Iris pigment epithelial cell (primary cell): Measurements from ENCODE around the gene MTIF2.
"Not testable (repeated sequence)": the region's sequence is repeated elsewhere in the genome, so short reads cannot be mapped to it uniquely, and the experiment has no call there.

Experiments
- DNase-seq: peaks from one replicate; pipeline ENCODE4 v3.0.0-alpha.2; 2011; ENCODE audit warnings: low read depth

MTIF2 gene, protein sequence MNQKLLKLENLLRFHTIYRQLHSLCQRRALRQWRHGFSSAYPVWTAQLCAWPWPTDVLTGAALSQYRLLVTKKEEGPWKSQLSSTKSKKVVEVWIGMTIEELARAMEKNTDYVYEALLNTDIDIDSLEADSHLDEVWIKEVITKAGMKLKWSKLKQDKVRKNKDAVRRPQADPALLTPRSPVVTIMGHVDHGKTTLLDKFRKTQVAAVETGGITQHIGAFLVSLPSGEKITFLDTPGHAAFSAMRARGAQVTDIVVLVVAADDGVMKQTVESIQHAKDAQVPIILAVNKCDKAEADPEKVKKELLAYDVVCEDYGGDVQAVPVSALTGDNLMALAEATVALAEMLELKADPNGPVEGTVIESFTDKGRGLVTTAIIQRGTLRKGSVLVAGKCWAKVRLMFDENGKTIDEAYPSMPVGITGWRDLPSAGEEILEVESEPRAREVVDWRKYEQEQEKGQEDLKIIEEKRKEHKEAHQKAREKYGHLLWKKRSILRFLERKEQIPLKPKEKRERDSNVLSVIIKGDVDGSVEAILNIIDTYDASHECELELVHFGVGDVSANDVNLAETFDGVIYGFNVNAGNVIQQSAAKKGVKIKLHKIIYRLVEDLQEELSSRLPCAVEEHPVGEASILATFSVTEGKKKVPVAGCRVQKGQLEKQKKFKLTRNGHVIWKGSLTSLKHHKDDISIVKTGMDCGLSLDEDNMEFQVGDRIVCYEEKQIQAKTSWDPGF

DNA sequence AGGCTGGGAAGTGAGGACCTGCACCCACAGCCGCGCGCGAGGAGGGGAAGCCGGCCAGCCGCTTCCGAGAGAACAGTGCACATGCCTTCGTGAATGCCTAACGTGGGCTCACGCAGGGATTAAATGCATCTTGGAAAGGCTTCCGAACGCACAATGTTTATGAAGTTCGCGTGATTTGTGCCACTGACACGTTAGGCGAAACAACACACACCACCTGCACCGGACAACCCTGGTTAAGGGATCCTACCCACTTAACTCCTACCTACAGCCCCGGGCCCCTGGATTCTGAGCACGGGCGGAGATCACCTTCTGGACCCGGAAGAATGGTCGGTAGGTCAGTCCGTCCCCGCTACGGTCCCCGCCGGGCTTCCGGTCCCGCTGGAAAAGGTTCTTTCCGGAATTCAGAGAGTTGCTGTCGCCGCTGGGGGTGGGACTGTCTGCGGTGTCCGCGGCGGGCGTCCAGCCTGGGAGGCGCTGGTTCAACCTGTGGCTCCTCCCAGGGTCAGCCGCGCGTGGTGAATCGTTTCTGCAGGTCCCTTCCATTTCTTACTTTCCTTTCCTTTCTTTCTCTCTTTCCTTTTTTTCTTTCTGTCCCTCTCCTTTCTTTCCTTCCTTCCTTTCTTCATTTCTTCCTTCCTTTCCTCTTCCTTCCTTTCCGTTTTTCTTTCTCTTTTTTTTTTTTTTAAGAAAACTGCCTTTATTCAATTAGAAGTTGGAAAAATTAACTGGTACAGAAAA lies at the start of gene MTIF2:
TSS of gene MTIF2 (minus strand) at position 325 of the 738 bp plus-strand sequence. CDS start 5,373 bp downstream, outside the sequence.
- peak; percentile 94 for DNase-seq

DNA sequence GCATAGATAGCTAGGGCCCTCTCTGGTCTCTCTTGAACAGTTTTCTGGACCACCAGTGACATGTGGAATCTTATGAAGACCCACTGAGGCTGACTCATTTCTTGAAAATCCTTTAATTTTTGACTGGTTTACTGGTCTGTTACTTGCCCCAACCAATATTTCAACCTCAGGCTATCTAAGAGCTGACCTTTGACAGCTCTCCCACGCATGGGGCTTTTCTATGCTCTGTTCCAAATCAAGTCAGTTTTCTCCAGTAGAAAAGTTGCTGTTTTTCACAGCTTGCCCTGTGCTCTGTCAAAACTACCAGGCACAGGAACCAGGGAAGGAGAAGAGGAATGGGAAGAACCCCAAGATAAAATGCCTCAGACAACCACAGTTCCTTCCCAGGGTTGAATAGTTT lies 46.0 kb upstream of the MTIF2 start:
- DNase-seq: no peak

DNA sequence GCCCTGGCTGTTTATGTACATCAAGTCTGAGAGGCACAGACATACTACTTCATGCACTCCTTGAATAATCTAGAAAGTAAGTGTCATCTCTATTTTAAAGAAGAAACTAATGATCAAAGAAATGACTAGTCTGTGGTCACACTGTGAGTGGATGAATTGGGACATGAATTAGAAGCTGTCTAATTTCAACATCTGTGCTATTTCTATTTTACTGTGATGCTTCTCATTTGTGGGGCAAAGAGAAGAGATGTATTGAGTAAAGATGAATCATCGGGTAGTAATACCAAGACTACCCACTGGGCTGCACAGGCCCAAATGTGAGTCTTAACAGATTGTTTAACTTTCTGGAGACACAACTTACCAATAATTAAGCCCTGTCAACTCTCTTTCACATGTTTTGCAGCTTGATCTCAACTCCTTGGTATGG lies 42.4 kb upstream of the MTIF2 start:
- peak; percentile 69 for DNase-seq

DNA sequence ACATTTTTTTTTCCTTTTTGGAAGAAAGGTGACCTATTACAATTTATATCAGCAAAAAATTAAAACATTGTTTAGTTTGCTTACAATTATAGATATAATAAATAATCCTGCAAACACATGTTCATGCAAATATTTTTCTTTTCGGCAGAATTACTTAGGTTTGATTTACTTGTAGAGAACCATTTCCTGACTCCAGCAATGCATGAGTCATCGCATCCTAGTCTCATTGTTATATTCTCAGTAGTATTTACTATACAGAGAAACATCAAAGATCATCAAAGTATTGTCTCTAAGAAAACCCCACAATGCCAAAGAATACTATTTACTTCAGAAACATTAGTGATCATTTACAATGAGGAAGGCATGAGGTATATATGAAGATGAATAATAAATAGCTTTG lies 40.4 kb upstream of the MTIF2 start:
- peak; percentile 75 for DNase-seq

DNA sequence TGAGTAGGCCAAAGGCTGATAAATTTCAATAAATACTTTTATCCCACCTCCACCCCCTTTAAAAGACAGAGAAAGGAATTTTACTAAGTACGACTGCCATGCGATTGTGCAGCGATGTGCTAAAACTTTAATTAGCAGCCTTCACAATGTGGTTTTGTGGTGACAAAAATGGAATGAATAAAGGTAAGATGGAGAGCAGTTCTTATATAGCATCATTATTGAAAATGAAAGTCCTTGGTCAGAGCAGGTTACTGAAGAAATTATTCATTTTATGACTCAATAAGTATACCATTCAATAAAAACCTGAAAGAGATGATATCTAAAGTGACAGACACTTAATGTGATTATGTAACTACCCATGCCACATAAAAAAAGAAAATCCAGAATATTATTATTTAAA lies 33.2 kb upstream of the MTIF2 start:
- DNase-seq: no peak

DNA sequence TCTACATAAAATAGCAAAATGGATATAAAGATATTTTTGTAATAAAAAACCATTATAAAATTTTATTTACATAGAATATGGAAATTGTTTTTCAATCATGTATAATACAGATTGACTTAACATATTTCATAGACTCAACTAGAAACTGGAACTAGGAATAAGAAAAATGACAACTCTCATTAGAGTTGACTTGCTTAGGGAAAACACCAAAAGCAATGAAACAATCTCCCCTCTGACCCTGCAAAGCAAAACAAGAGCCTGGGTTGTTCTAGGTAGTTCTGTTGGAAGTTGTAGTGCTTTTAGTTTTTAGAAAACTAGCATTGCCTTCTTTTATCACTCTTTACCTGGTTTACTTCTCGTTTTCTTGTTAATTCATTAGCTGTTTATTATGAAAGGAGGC lies 32.2 kb upstream of the MTIF2 start:
- DNase-seq: no peak

DNA sequence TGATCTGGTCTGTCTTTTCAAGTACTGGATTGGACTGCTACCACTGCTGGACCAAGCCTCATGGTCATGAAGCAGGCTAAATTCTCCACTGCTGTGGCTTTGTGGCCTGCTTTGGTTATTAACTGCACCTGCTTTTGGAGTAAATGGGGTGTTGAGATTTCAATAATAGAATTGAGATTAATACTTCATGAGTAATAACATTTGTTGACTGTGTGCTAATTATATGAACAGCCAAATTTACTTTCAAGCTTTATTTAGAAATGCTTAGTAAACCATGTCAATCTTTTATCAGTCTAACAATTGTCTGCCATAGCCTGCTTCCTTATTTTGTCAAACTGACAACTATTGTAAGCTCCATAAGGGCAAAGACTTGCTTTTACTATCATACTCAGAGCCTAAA lies 27.4 kb upstream of the MTIF2 start:
- DNase-seq: no peak

DNA sequence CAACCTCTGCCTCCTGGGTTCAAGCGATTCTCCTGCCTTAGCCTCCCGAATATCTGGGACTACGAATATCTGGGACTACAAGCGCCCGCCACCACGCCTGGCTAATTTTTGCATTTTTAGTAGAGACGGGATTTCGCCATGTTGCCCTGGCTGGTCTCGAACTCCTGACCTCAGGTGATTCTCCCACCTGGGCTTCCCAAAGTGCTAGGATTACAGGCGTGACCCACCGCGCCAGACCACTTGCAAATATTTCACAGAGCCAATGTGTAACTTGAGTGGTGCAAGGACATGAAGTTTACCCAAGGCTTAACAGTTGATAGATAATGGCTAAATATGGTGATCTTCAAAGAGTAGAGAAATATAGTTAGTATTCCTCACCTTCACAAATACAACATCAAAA lies 14.1 kb upstream of the MTIF2 start:
- no peak for DNase-seq

DNA sequence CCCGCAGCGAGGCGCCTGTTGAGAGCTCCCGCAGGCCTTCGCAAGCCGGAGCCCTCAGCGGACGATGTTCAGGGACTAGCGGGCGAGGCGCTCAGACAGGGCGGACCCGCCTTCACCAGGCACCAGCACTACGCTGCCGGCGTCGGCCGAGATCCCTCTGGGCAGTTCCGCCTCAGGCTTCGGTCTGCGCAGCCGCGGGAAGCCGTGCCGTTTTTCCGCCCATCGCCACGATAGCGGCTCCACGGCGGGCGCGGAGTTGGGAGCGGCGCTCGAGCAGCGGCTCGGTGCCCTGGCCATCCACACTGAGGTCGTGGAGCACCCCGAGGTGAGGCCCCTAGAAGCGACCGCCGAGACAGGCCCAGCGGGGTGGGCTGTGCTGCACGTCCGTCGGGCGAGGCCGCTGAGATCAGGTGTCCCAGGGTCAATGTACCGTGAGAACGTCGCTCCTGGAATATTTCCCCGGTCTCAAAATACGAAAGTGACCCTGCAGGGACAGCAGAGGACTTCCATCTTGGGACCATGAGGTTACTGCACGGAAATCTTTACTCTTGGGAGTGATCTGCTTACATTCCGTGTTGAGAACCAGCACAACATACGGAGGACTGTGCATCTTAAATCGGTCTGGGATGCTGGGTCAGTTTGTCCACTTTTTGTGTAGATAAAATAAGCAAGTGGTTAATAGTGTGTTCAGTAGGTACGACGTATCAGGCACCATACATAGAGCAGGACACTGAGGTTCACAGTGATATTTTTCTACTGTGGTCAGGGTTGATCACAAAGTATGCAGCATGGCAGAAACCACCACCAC lies 13.3 kb upstream of the MTIF2 start:
- peak; percentile 90 for DNase-seq

DNA sequence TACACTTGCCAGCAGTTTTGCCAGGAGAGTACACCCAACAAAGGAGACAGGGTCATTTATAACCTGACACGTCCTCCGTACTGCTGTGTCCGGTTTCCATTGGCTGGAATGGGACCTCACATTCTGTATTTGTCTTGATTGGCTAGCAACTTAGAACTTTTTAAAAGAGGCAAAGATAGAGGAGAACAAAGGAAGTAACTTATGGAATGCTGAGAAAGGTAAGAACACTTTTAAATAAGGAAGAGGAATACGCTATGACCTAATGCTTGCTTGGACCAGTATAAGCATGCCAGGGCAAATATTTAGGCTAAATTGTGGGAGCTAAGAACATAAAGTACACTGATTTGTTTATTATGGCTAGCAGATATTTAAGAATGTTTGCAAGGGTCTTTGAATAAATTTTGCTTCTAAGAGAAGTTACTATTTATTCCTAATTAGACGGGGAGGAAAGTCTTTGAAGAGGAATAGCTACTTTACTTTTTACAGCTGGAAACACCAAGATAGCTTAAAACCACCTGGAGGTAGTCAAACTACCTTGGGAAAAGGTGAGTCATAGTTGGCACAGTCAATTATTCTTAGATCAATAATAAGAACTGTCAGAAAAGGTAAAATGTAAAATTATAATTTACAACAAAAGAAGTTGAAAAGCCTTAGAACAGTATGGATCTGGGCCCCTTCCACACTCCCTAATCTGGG lies 12.0 kb upstream of the MTIF2 start:
- DNase-seq: not testable (repeated sequence)

DNA sequence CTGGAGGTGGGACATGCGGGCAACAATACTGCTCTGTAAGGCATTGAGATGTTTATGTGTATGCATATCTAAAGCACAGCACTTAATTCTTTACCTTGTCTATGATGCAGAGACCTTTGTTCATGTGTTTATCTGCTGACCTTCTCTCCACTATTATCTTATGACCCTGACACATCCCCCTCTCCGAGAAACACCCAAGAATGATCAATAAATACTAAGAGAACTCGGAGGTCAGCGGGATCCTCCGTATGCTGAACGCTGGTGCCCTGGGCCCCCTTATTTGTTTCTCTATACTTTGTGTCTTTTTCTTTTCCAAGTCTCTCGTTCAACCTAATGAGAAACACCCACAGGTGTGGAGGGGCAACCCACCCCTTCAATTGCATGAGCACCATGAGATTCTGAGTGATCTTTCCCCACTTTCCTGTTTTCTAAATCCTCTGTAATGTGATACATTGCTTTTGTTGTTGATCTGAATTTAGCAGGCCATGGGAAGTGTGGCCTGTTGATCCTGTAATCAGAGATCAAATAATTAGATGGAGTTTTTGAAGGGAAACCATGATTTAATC lies 10.9 kb upstream of the MTIF2 start:
- not testable (repeated sequence) for DNase-seq

DNA sequence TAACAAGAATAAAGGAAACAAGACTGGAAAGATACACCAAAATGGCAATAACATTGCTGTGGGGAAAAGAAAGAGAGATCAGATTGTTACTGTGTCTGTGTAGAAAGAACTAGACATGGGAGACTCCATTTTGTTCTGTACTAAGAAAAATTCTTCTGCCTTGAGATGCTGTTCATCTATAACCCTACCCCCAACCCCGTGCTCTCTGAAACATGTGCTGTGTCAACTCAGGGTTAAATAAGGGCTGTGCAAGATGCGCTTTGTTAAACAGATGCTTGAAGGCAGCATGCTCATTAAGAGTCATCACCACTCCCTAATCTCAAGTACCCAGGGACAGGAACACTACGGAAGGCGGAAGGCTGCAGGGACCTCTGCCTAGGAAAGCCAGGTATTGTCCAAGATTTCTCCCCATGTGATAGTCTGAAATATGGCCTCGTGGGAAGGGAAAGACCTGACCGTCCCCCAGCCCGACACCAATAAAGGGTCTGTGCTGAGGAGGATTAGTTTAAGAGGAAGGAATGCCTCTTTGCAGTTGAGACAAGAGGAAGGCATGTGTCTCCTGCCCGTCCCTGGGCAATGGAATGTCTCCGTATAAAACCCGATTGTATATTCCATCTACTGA lies 10.3 kb upstream of the MTIF2 start:
- not testable (repeated sequence) for DNase-seq

DNA sequence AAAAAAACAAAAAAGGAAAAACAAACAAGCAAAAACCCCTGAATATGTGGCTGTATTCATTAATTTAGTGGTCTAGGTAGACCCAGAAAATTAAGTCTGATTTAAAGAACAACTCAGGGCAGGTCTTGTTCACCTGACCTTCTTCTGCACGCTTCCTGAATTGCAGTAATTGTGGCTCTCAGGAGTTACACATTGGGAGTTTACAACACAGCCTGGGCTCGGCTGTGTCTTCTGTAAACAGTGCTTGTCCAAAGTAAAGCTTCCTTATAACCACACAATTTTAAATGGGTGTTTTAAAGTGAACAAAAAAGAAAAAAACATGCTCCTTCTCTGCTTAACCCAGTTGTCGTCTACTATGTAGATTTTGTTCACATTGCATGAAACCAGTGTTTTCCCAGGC lies 8.3 kb upstream of the MTIF2 start:
- no peak for DNase-seq

DNA sequence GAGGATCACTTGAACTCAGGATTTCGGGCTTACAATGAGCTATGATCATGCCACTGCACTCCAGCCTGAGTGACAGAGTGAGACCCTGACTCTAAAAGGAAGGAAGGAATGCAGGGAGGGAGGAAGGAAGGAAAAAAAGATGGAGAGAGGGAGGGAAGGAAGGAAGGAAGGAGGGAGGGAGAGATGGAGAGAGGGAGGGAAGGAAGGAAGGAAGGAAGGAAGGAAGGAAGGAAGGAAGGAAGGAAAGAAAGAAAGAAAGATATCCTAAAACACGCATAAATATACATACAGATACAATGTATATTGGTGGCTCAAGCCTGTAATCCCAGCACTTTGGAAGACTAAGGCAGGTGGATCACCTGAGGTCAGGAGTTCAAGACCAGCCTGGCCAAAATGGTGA lies 5.3 kb upstream of the MTIF2 start:
- not testable (repeated sequence) for DNase-seq

DNA sequence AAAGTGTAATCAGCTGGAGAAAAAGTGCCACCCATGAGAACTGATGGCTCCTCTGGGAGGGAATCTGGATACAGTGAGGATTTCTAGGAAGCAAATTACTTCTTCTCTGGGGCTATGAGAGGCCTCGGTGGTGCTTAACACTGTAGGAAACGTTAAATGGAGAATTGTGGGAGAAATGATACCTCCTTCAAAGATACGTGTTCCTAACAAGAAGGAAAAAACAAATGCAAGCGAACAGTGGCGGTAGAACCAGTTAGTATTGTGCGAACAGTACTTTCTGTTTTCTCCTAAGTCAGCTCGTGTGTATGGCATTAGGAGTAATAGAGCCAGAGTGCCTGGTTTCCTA lies 587 bp upstream of the MTIF2 start:
- DNase-seq: no peak

DNA sequence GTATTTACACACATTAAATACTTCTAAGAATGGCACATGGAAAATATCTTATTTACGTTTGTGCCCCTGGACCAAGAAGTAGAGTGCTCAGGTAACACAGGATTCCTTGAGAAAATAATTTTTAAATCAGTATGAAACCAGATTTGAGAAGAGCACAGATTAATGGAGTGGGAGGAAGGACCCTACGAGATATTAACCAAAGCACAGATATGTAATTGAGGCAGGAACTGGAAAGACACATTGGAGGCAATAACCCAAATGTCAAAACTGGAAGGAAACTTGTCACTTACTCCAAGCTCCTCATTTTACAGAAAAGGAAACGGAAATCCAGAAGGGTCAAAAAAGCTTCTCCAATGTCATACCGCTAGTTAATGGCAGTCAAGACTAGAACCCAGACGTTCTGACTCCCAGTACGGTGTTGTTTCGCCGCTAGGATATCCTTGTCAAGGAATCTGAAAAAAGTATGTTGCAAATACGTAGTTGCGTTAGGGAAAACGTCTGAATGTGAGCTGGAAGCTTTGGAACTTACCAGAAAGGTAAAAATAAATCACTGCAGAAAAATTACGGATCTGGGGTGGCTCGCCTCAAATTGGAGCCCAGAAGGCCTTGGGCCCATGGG lies 634 bp downstream of the MTIF2 start:
- DNase-seq: no peak

DNA sequence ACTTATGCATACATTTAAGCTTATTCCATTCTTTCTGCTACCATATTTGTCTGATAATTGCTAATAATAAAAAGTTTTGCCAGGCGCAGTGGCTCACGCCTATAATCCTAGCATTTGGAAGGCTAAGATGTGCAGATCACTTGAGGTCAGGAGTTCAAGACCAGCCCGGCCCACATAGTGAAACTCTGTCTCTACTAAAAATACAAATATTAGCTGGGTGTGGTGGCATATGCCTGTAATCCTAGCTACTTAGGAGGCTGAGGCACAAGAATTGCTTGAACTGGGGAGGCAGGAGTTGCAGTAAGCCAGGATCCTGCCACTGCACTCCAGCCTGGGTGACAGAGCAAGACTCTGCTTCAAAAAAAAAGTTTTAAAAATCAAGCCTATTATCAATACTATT lies 9.4 kb downstream of the MTIF2 start:
- DNase-seq: not testable (repeated sequence)

DNA sequence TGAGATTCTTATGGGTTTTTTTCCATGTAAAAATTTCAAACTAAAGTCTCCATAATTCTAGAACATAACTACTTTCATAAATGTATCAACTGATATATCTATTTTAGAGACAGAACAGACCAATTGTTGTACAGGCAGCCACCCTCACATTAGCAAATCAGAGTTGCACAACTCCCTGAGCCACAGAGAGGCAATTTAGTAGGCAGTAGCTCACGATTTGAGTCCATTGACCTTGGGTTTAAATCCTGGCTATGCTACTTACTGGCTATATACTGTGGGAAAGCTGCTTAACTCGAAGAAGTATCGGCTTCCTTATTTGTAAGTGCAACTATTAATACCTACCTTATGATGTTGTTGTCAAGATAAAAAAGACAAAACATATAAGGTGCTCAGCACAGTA lies 16.2 kb downstream of the MTIF2 start:
- DNase-seq: peak; percentile 61

DNA sequence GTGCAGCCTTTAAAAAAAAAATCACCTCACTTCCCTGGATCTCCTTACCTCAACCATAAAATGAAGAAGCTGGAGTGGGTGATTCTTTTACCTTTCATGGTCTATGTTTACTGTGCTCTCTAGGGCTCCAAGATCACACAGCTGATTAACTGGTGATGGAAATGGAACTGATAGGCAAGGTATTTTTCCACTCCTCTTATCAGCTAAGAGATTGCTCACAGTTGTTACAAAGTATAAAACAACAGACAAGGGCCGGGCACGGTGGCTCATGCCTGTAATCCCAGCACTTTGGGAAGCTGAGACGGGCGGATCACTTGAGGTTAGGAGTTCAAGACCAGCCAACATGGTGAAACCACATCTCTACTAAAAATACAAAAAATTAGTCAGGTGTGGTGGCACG lies 22.0 kb downstream of the MTIF2 start:
- no peak for DNase-seq

DNA sequence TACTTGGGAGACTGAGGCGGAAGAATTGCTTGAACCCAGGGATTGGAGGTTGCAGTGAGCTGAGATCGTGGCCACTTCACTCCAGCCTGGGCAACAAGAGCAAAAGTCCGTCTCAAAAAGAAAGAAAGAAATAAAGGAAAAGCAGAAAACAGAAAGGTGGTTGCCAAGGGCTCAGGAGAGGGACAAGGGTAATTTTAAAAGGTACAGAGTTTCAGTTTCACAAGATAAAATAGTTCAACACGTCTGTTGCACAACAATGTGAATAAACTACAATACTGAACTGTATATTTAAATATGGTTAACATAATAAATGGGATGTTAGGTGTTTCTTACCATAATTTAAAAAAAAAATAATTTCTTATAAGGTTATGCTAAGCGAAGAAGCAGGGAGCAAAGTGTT lies 23.6 kb downstream of the MTIF2 start:
- no peak for DNase-seq
